Measurements from ENCODE around the gene LMX1A. TPM values are rescaled to one million over a fixed set of nuclear protein-coding genes. Genes with fewer than 3 reads are reported as not detected.

LMX1A gene
- total and polyA plus RNA-seq, 2 donors (not counting 1 experiment from before 2014, with no cell fraction given) = not detected

GRCh38 chr1:165218731-165219130 lies 137.8 kb downstream of the LMX1A start:
- 37% methylated on average over 6 of the region's 6 CpGs for WGBS (ENCODE audit: insufficient coverage)
- intact Hi-C loops (cut with micrococcal nuclease) = no loop called here
- ATAC-seq (ENCODE audit: low read depth) (no peak), DNase-seq (no peak)
- Histone ChIP-seq H3K79me2 (ENCODE audit: control insufficient read depth, insufficient read depth, low read length) (no peaks in the 10 kb centered on the region), H4K20me1 (ENCODE audit: control insufficient read depth, insufficient read depth, low read length, poor library complexity, severe bottlenecking) (no peaks in the 10 kb centered on the region), H2AFZ (ENCODE audit: insufficient read depth, low read depth, low read length, poor library complexity, severe bottlenecking) (no peak overlapping the region), H3K9me3 (ENCODE audit: control extremely low read depth in 1 of 3, control insufficient read depth in 2 of 3, insufficient read depth in 1 of 3, low read length in 2 of 3) (peaks cover 0 to 3% (median 0%) of the 10 kb centered on the region in 3 donors), H3K9ac (ENCODE audit: low read length) (no peak overlapping the region), H3K4me1 (ENCODE audit: control insufficient read depth in 2 of 2, insufficient read depth in 2 of 2, low read length in 2 of 2) (no peaks in the 10 kb centered on the region), H3K4me2 (replicated peaks; ENCODE audit: low read depth, low read length, poor library complexity, severe bottlenecking) (no peak overlapping the region), H3K4me3 (ENCODE audit: control extremely low read depth in 1 of 5, extremely low read depth in 1 of 5, insufficient read depth in 1 of 5, low read depth in 2 of 5, low read length in 4 of 5) (no peak overlapping the region), H3K27ac (ENCODE audit: low read length in 2 of 2) (no peak overlapping the region), H3K27me3 (replicated peaks in 1 of 4; ENCODE audit: control extremely low read depth in 1 of 4, control insufficient read depth in 3 of 4, insufficient read depth in 4 of 4, low read length in 3 of 4) (peaks cover 0 to 3% (median 0%) of the 10 kb centered on the region in 4 experiments), H3K36me3 (replicated peaks in 1 of 2; ENCODE audit: control extremely low read depth in 1 of 2, control insufficient read depth in 1 of 2, extremely low read depth in 1 of 2, insufficient read depth in 2 of 2, low read length in 1 of 2) (no peaks in the 10 kb centered on the region)
- Mint-ChIP-seq H3K4me3 (no peak overlapping the region), H3K9me3 (ENCODE audit: insufficient read depth) (no peaks in the 10 kb centered on the region), H3K27ac (no peak overlapping the region), H3K27me3 (peaks cover 27% of the 10 kb centered on the region), H3K4me1 (no peaks in the 10 kb centered on the region)
- TF ChIP-seq CTCF (IDR thresholded peaks at IDR 0.05) = no peak
- TF ChIP-seq EZH2 (IDR thresholded peaks at IDR 0.05; ENCODE audit: borderline replicate concordance, insufficient read depth, low read depth, low read length, poor library complexity, severe bottlenecking) = no peak
- ChIA-PET CTCF (no interaction called here), POLR2A (no interaction called here)

- Mint-ChIP-seq H3K27ac (no peak overlapping the region), H3K27me3 (peaks cover 27% of the 10 kb centered on the region)
- CTCF ChIA-PET = no interaction called here
Measured at GRCh38 chr1:165217958-165218357, 138.6 kb downstream of the LMX1A start.

More at GRCh38 chr1:165217958-165218357, 138.6 kb downstream of the LMX1A start:
- H3K4me1 ChIP-seq (ENCODE audit: control insufficient read depth in 2 of 2, insufficient read depth in 2 of 2, low read length in 2 of 2) = no peaks in the 10 kb centered on the region
- no peaks in the 10 kb centered on the region for H4K20me1 ChIP-seq (ENCODE audit: control insufficient read depth, insufficient read depth, low read length, poor library complexity, severe bottlenecking)
- POLR2A ChIA-PET = no interaction called here
- H3K27me3 ChIP-seq (replicated peaks in 1 of 4; ENCODE audit: control extremely low read depth in 1 of 4, control insufficient read depth in 3 of 4, insufficient read depth in 4 of 4, low read length in 3 of 4) = peaks cover 0 to 3% (median 0%) of the 10 kb centered on the region in 4 experiments
- no CpG with 5 or more reads among the region's 1 CpG for WGBS (ENCODE audit: insufficient coverage)
- no peaks in the 10 kb centered on the region for H3K9me3 Mint-ChIP-seq (ENCODE audit: insufficient read depth)
- no peak overlapping the region for H3K27ac ChIP-seq (ENCODE audit: low read length in 2 of 2)
- ATAC-seq (ENCODE audit: low read depth) (no peak), DNase-seq (no peak)
- no peaks in the 10 kb centered on the region for H3K79me2 ChIP-seq (ENCODE audit: control insufficient read depth, insufficient read depth, low read length)
- no peak overlapping the region for H3K4me3 ChIP-seq (ENCODE audit: control extremely low read depth in 1 of 5, extremely low read depth in 1 of 5, insufficient read depth in 1 of 5, low read depth in 2 of 5, low read length in 4 of 5)
- no peaks in the 10 kb centered on the region for H3K36me3 ChIP-seq (replicated peaks in 1 of 2; ENCODE audit: control extremely low read depth in 1 of 2, control insufficient read depth in 1 of 2, extremely low read depth in 1 of 2, insufficient read depth in 2 of 2, low read length in 1 of 2)
- intact Hi-C loops (cut with micrococcal nuclease) = no loop called here
- H3K4me3 Mint-ChIP-seq = no peak overlapping the region
- no peak overlapping the region for H2AFZ ChIP-seq (ENCODE audit: insufficient read depth, low read depth, low read length, poor library complexity, severe bottlenecking)
- H3K4me2 ChIP-seq (replicated peaks; ENCODE audit: low read depth, low read length, poor library complexity, severe bottlenecking) = no peak overlapping the region
- H3K9ac ChIP-seq (ENCODE audit: low read length) = no peak overlapping the region
- peaks cover 0 to 3% (median 0%) of the 10 kb centered on the region in 3 donors for H3K9me3 ChIP-seq (ENCODE audit: control extremely low read depth in 1 of 3, control insufficient read depth in 2 of 3, insufficient read depth in 1 of 3, low read length in 2 of 3)
- TF ChIP-seq EZH2 (IDR thresholded peaks at IDR 0.05; ENCODE audit: borderline replicate concordance, insufficient read depth, low read depth, low read length, poor library complexity, severe bottlenecking) (no peak), CTCF (IDR thresholded peaks at IDR 0.05) (no peak)
- no peaks in the 10 kb centered on the region for H3K4me1 Mint-ChIP-seq

Measured in B cell (primary cell).